ENCODE data around the gene PRSS33. TPM values are rescaled to one million over a fixed set of nuclear protein-coding genes. Genes with fewer than 3 reads are reported as not detected.

The PRSS33 gene
- polyA plus RNA-seq, 2 of the 4 experiments (the other 2 are of a cell fraction): 0.04 TPM; not detected in 1

- POLR2A ChIA-PET: no interaction called here
- H3K4me2 ChIP-seq: no peak overlapping the region
- DNase-seq (ENCODE audit: low read depth in 1 of 2, low spot score in 1 of 2): no peak
- WGBS (ENCODE audit: missing lambda C conversion rate): 95% methylated on average over 42 of the region's 44 CpGs
- no peaks in the 10 kb centered on the region for H3K9me3 ChIP-seq
- ATAC-seq: no peak
- H3K27ac ChIP-seq: no peak overlapping the region
- FAIRE-seq: no peak
- TF ChIP-seq NR3C1 (IDR thresholded peaks at IDR 0.05): no peak
- TF ChIP-seq PHF8 (IDR thresholded peaks at IDR 0.05; ENCODE audit: borderline replicate concordance, low read depth): no peak
- no peak for TF ChIP-seq JUNB (IDR thresholded peaks at IDR 0.05)
- TF ChIP-seq SMC3 (IDR thresholded peaks at IDR 0.05): no peak
- TF ChIP-seq, protein P1, sequence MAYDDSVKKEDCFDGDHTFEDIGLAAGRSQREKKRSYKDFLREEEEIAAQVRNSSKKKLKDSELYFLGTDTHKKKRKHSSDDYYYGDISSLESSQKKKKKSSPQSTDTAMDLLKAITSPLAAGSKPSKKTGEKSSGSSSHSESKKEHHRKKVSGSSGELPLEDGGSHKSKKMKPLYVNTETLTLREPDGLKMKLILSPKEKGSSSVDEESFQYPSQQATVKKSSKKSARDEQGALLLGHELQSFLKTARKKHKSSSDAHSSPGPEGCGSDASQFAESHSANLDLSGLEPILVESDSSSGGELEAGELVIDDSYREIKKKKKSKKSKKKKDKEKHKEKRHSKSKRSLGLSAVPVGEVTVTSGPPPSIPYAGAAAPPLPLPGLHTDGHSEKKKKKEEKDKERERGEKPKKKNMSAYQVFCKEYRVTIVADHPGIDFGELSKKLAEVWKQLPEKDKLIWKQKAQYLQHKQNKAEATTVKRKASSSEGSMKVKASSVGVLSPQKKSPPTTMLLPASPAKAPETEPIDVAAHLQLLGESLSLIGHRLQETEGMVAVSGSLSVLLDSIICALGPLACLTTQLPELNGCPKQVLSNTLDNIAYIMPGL (CRISPR knock-in tag; IDR thresholded peaks at IDR 0.05; ENCODE audit: borderline replicate concordance): no peak
- no peak for TF ChIP-seq FOSL2 (IDR thresholded peaks at IDR 0.05)
- no peak for TF ChIP-seq FOSL2 (CRISPR knock-in tag; IDR thresholded peaks at IDR 0.05)
- TF ChIP-seq NFE2L2 (conservative IDR thresholded peaks at IDR 0.05; ENCODE audit: low read length): no peak
- TF ChIP-seq MAFK (IDR thresholded peaks at IDR 0.05; ENCODE audit: partially characterized antibody): no peak
- no peak for TF ChIP-seq FOSB (CRISPR knock-in tag; IDR thresholded peaks at IDR 0.05)
- CTCF ChIA-PET: interaction anchor here (0.7 to 2.8 kb wide), 6 partner anchors 13 to 102 kb away, joined by 3 to 9 read pairs (median 4); partner anchors contain the start of gene SRRM2
- H3K4me3 ChIP-seq: no peak overlapping the region
- H3K4me1 ChIP-seq: peaks cover 38% of the 10 kb centered on the region
Observed at GRCh38 chr16:2766430-2767139, 20.8 kb downstream of the PRSS33 start.

DNA sequence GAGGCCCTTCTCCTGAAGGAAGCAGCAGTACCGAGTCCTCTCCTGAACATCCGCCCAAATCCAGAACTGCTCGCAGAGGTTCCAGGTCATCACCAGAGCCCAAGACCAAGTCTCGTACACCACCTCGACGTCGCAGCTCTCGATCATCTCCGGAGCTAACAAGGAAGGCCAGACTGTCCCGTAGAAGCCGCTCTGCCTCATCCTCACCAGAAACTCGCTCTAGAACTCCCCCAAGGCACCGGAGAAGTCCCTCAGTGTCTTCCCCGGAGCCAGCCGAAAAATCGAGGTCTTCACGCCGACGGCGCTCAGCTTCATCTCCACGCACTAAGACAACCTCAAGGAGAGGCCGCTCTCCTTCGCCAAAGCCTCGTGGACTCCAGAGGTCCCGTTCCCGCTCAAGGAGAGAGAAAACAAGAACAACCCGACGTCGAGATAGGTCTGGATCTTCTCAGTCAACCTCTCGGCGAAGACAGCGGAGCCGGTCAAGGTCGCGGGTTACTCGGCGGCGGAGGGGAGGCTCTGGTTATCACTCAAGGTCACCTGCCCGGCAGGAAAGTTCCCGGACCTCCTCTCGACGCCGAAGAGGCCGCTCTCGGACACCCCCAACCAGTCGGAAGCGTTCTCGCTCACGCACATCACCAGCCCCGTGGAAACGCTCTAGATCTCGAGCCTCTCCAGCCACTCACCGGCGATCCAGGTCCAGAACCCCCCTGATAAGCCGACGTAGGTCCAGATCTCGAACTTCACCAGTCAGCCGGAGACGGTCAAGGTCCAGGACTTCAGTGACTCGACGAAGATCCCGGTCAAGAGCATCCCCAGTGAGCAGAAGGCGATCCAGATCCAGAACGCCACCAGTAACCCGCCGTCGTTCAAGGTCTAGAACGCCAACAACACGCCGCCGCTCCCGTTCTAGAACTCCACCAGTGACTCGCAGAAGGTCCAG lies 21.6 kb downstream of the PRSS33 start:
- Histone ChIP-seq H3K9me3 (no peaks in the 10 kb centered on the region), H3K4me2 (no peak overlapping the region), H3K27ac (no peak overlapping the region), H3K4me1 (peaks cover 34% of the 10 kb centered on the region), H3K4me3 (no peak overlapping the region)
- ChIA-PET POLR2A (no interaction called here), CTCF (interaction anchor here (0.7 to 1.9 kb wide), 5 partner anchors 9 to 102 kb away, joined by 3 to 9 read pairs (median 3); no protein-coding TSS in a partner anchor)
- FAIRE-seq: no peak
- TF ChIP-seq POLR2AphosphoS2 (conservative IDR thresholded peaks at IDR 0.05; ENCODE audit: low read length) (0 out of 2 replicates have a peak, but pooled peaks have one; percentile 28), KDM1A (IDR thresholded peaks at IDR 0.05; ENCODE audit: low read depth) (no peak)
- 98% methylated on average over 73 of the region's 73 CpGs for WGBS (ENCODE audit: missing lambda C conversion rate)
- DNase-seq (ENCODE audit: low read depth in 1 of 2, low spot score in 1 of 2): no peak
- no peak for ATAC-seq

DNA sequence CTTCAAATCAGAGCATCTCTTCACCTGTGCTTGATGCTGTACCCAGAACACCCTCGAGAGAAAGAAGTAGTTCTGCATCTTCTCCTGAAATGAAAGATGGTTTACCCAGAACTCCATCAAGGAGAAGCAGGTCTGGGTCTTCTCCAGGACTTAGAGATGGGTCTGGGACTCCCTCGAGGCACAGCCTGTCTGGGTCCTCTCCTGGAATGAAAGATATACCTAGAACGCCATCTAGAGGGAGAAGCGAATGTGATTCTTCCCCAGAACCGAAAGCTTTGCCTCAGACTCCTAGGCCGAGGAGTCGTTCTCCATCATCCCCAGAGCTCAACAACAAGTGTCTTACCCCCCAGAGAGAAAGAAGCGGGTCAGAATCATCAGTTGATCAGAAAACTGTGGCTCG lies 22.6 kb downstream of the PRSS33 start:
- Histone ChIP-seq H3K4me1 (peaks cover 24% of the 10 kb centered on the region), H3K4me2 (no peak overlapping the region), H3K4me3 (no peak overlapping the region), H3K9me3 (no peaks in the 10 kb centered on the region), H3K27ac (no peak overlapping the region)
- WGBS (ENCODE audit: missing lambda C conversion rate): 89% methylated on average over 9 of the region's 9 CpGs
- DNase-seq (ENCODE audit: low read depth in 1 of 2, low spot score in 1 of 2) (no peak), ATAC-seq (no peak), FAIRE-seq (no peak)
- CTCF ChIA-PET: interaction anchor here (0.6 to 2.0 kb wide), 7 partner anchors 8 to 108 kb away, joined by 3 to 9 read pairs (median 3); no protein-coding TSS in a partner anchor
- no peak for TF ChIP-seq JUNB (IDR thresholded peaks at IDR 0.05)
- TF ChIP-seq EHF (CRISPR knock-in tag; IDR thresholded peaks at IDR 0.05): no peak
- TF ChIP-seq HEYL (CRISPR knock-in tag; IDR thresholded peaks at IDR 0.05): no peak
- no peak for TF ChIP-seq SMC3 (IDR thresholded peaks at IDR 0.05)
- TF ChIP-seq GATA3 (IDR thresholded peaks at IDR 0.05; ENCODE audit: borderline replicate concordance): no peak
- TF ChIP-seq CHD2 (IDR thresholded peaks at IDR 0.05; ENCODE audit: low read length, partially characterized antibody): no peak
- no peak for TF ChIP-seq TP53 (CRISPR knock-in tag; IDR thresholded peaks at IDR 0.05)
- TF ChIP-seq SREBF2 (IDR thresholded peaks at IDR 0.05): no peak
- TF ChIP-seq CBX2 (IDR thresholded peaks at IDR 0.05; ENCODE audit: borderline replicate concordance, low read depth): no peak
- TF ChIP-seq RARB (CRISPR knock-in tag; IDR thresholded peaks at IDR 0.05): no peak
- TF ChIP-seq POLR2AphosphoS2 (conservative IDR thresholded peaks at IDR 0.05; ENCODE audit: low read length): no peak; the same call in 1 of the 2 replicates
- no peak for TF ChIP-seq HOXA7 (CRISPR knock-in tag; IDR thresholded peaks at IDR 0.05)
- no peak for TF ChIP-seq USF2 (IDR thresholded peaks at IDR 0.05)
- no peak for TF ChIP-seq HDAC2 (IDR thresholded peaks at IDR 0.05)
- TF ChIP-seq FOXS1 (CRISPR knock-in tag; IDR thresholded peaks at IDR 0.05): no peak
- TF ChIP-seq RNF2 (IDR thresholded peaks at IDR 0.05; ENCODE audit: borderline replicate concordance, low read depth): no peak
- TF ChIP-seq, protein P2, sequence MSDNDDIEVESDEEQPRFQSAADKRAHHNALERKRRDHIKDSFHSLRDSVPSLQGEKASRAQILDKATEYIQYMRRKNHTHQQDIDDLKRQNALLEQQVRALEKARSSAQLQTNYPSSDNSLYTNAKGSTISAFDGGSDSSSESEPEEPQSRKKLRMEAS (IDR thresholded peaks at IDR 0.05): no peak
- POLR2A ChIA-PET: no interaction called here
